Mesenchymal stem cell (in vitro differentiated cells and primary cell): ENCODE results near the gene GARNL3.

Experiments used
- DNase-seq: peaks from one replicate; pipeline ENCODE4 v3.0.0-alpha.2; 2013
- H2AFZ ChIP-seq: one replicate; pipeline ENCODE4 v1.6.1; 2013; ENCODE audit warnings: low read depth, mild to moderate bottlenecking, control low read depth, inconsistent platforms, low read length, moderate library complexity
- H2AK5ac ChIP-seq: 2 replicates; pipeline ENCODE4 v1.6.1; 2013; ENCODE audit warnings: low read length, moderate library complexity, mild to moderate bottlenecking, inconsistent platforms; ENCODE audit not compliant: severe bottlenecking
- H2BK120ac ChIP-seq: one replicate; pipeline ENCODE4 v1.6.1; 2013; ENCODE audit warnings: low read depth, mild to moderate bottlenecking, inconsistent platforms, low read length, moderate library complexity
- H2BK12ac ChIP-seq, 2 experiments: one replicate each; pipeline ENCODE4 v1.6.1; 2013; ENCODE audit warnings: inconsistent platforms in 2 of 2, low read length in 2 of 2, mild to moderate bottlenecking in 2 of 2, moderate library complexity in 2 of 2, control low read depth in 1 of 2
- H2BK15ac ChIP-seq: one replicate; pipeline ENCODE4 v1.6.1; 2013; ENCODE audit warnings: mild to moderate bottlenecking, low read depth, inconsistent platforms; ENCODE audit not compliant: poor library complexity, severe bottlenecking
- H2BK5ac ChIP-seq: 2 replicates; pipeline ENCODE4 v1.6.1; 2013; ENCODE audit warnings: low read depth, mild to moderate bottlenecking, low read length, control low read depth, inconsistent platforms; ENCODE audit not compliant: poor library complexity, severe bottlenecking
- H3K14ac ChIP-seq, 2 experiments: one replicate each; pipeline ENCODE4 v1.6.1; 2013; ENCODE audit warnings: inconsistent platforms in 2 of 2, low read length in 2 of 2, control low read depth in 1 of 2, mild to moderate bottlenecking in 1 of 2, moderate library complexity in 1 of 2
- H3K18ac ChIP-seq, 2 experiments: one replicate each; pipeline ENCODE4 v1.6.1; 2013; ENCODE audit warnings: inconsistent platforms in 2 of 2, low read length in 2 of 2, control low read depth in 1 of 2, low read depth in 1 of 2, mild to moderate bottlenecking in 1 of 2
- H3K23ac ChIP-seq, 2 experiments: one replicate each; pipeline ENCODE4 v1.6.1; 2013; ENCODE audit warnings: inconsistent platforms in 2 of 2, low read length in 2 of 2, mild to moderate bottlenecking in 2 of 2, moderate library complexity in 2 of 2, control low read depth in 1 of 2
- H3K27ac ChIP-seq: 2 replicates; pipeline ENCODE4 v1.5.1; 2013; ENCODE audit warnings: mild to moderate bottlenecking, moderate library complexity, low read length, control low read depth, inconsistent platforms; ENCODE audit not compliant: poor library complexity, severe bottlenecking
- H3K27me3 ChIP-seq, 2 experiments: 2 replicates each; pipeline versions ENCODE4 v1.6.1 to v1.7.0; 2013; ENCODE audit warnings: low read length in 2 of 2, mild to moderate bottlenecking in 2 of 2, moderate library complexity in 2 of 2, control low read depth in 1 of 2, inconsistent platforms in 1 of 2; ENCODE audit not compliant: control insufficient read depth in 1 of 2, insufficient read depth in 1 of 2
- H3K36me3 ChIP-seq, 2 experiments: 2 replicates each; pipeline versions ENCODE4 v1.6.1 to v1.7.0; 2013; ENCODE audit warnings: low read length in 2 of 2, control low read depth in 1 of 2, inconsistent platforms in 1 of 2, low read depth in 1 of 2, mild to moderate bottlenecking in 1 of 2; ENCODE audit not compliant: insufficient read depth in 2 of 2, control insufficient read depth in 1 of 2
- H3K4ac ChIP-seq, 2 experiments: one replicate each; pipeline ENCODE4 v1.6.1; 2013; ENCODE audit warnings: inconsistent platforms in 2 of 2, low read length in 2 of 2, mild to moderate bottlenecking in 2 of 2, moderate library complexity in 2 of 2, control low read depth in 1 of 2, low read depth in 1 of 2
- H3K4me1 ChIP-seq: 2 replicates; pipeline ENCODE4 v1.6.1; 2013; ENCODE audit warnings: low read depth, low read length, control low read depth; ENCODE audit not compliant: control insufficient read depth, insufficient read depth
- H3K4me2 ChIP-seq: 2 replicates; pipeline ENCODE4 v1.6.1; 2013; ENCODE audit warnings: low read length, mild to moderate bottlenecking, inconsistent platforms; ENCODE audit not compliant: poor library complexity, severe bottlenecking
- H3K4me3 ChIP-seq, 2 experiments: 2 replicates each; pipeline versions ENCODE4 v1.5.1 to v1.7.0; 2013; ENCODE audit warnings: low read length in 2 of 2, mild to moderate bottlenecking in 2 of 2, control low read depth in 1 of 2, low read depth in 1 of 2; ENCODE audit not compliant: insufficient read depth in 1 of 2
- H3K79me1 ChIP-seq: replicated peaks from 2 replicates; pipeline ENCODE4 v1.6.1; 2013; ENCODE audit warnings: mild to moderate bottlenecking, control low read depth, low read length, inconsistent platforms; ENCODE audit not compliant: poor library complexity, severe bottlenecking
- H3K9ac ChIP-seq: 2 replicates; pipeline ENCODE4 v1.7.0; 2013; ENCODE audit warnings: mild to moderate bottlenecking, low read length, moderate library complexity
- H3K9me3 ChIP-seq: 2 replicates; pipeline ENCODE4 v1.7.0; 2013; ENCODE audit warnings: mild to moderate bottlenecking, low read length; ENCODE audit not compliant: control insufficient read depth
- H4K8ac ChIP-seq: one replicate; pipeline ENCODE4 v1.6.1; 2013; ENCODE audit warnings: inconsistent platforms, mild to moderate bottlenecking, low read length, moderate library complexity
- H4K91ac ChIP-seq: one replicate; pipeline ENCODE4 v1.6.1; 2013; ENCODE audit warnings: mild to moderate bottlenecking, low read length, inconsistent platforms
- WGBS: methylation state at CpG from one replicate; pipeline ENCODE4 v1.1.7; 2013; ENCODE audit warnings: mixed read lengths; 5-methylcytosine and 5-hydroxymethylcytosine counted together

Gene GARNL3

GRCh38 chr9:127344368-127345000 is 79.9 kb downstream of the GARNL3 start:
- peak overlapping the region in 1 of 2 experiments; percentile 44 for H3K18ac ChIP-seq
- H3K23ac ChIP-seq, result no peak overlapping the region
- H2AK5ac ChIP-seq, result no peak overlapping the region
- peaks cover 0 to 9% of the 10 kb centered on the region in 2 experiments for H3K36me3 ChIP-seq
- no peak overlapping the region for H2BK5ac ChIP-seq
- no peak overlapping the region for H2BK120ac ChIP-seq
- no peak overlapping the region for H2AFZ ChIP-seq
- H3K9me3 ChIP-seq, result no peaks in the 10 kb centered on the region
- H4K8ac ChIP-seq, result no peak overlapping the region
- no peak overlapping the region for H2BK15ac ChIP-seq
- 83% methylated on average over 7 of the region's 7 CpGs for WGBS
- no peak overlapping the region for H3K14ac ChIP-seq
- H3K4ac ChIP-seq, result no peak overlapping the region
- H4K91ac ChIP-seq, result no peak overlapping the region
- H3K27ac ChIP-seq, result no peak overlapping the region
- no peak overlapping the region for H3K4me2 ChIP-seq
- DNase-seq, result peak; percentile 38
- H3K27me3 ChIP-seq, result peaks cover 0 to 94% of the 10 kb centered on the region in 2 experiments
- peaks cover 7% of the 10 kb centered on the region for H3K4me1 ChIP-seq
- no peak overlapping the region for H3K9ac ChIP-seq
- H3K4me3 ChIP-seq, result no peak overlapping the region
- no peak overlapping the region for H2BK12ac ChIP-seq
- no peaks in the 10 kb centered on the region for H3K79me1 ChIP-seq

GRCh38 chr9:127345566-127345965 is 81.0 kb downstream of the GARNL3 start:
- Histone ChIP-seq H3K27me3 (peaks cover 0 to 93% of the 10 kb centered on the region in 2 experiments), H2BK15ac (no peak overlapping the region), H3K9ac (no peak overlapping the region), H2AFZ (no peak overlapping the region), H3K4me1 (peaks cover 7% of the 10 kb centered on the region), H3K14ac (peak overlapping the region in 1 of 2 experiments; percentile 18), H3K4me2 (no peak overlapping the region), H2BK5ac (no peak overlapping the region), H2BK12ac (no peak overlapping the region), H3K9me3 (no peaks in the 10 kb centered on the region), H2AK5ac (no peak overlapping the region), H4K8ac (no peak overlapping the region), H3K4ac (no peak overlapping the region), H3K27ac (no peak overlapping the region), H3K18ac (peak overlapping the region in 1 of 2 experiments; percentile 28), H3K23ac (no peak overlapping the region), H4K91ac (no peak overlapping the region), H3K79me1 (no peaks in the 10 kb centered on the region), H3K4me3 (no peak overlapping the region), H2BK120ac (no peak overlapping the region), H3K36me3 (peaks cover 0 to 5% of the 10 kb centered on the region in 2 experiments)
- DNase-seq, result no peak
- 98% methylated on average over 3 of the region's 3 CpGs for WGBS

GRCh38 chr9:127346584-127346983 is 82.0 kb downstream of the GARNL3 start:
- H3K23ac ChIP-seq, result no peak overlapping the region
- no peak overlapping the region for H3K14ac ChIP-seq
- H3K4me2 ChIP-seq, result no peak overlapping the region
- H3K4ac ChIP-seq, result no peak overlapping the region
- H2BK120ac ChIP-seq, result no peak overlapping the region
- peaks cover 7% of the 10 kb centered on the region for H3K4me1 ChIP-seq
- H2BK12ac ChIP-seq, result no peak overlapping the region
- H3K27ac ChIP-seq, result no peak overlapping the region
- H2BK5ac ChIP-seq, result no peak overlapping the region
- H2BK15ac ChIP-seq, result no peak overlapping the region
- peak overlapping the region; percentile 20 for H4K91ac ChIP-seq
- H4K8ac ChIP-seq, result peak overlapping the region; percentile 22
- no peak overlapping the region for H2AK5ac ChIP-seq
- DNase-seq, result no peak
- H2AFZ ChIP-seq, result no peak overlapping the region
- H3K4me3 ChIP-seq, result no peak overlapping the region
- H3K9ac ChIP-seq, result no peak overlapping the region
- no peaks in the 10 kb centered on the region for H3K79me1 ChIP-seq
- 90% methylated on average over 6 of the region's 6 CpGs for WGBS
- peaks cover 0 to 91% of the 10 kb centered on the region in 2 experiments for H3K27me3 ChIP-seq
- peaks cover 0 to 4% of the 10 kb centered on the region in 2 experiments for H3K36me3 ChIP-seq
- no peaks in the 10 kb centered on the region for H3K9me3 ChIP-seq
- H3K18ac ChIP-seq, result no peak overlapping the region

GRCh38 chr9:127347831-127348776 is 83.5 kb downstream of the GARNL3 start:
- peaks cover 0 to 91% of the 10 kb centered on the region in 2 experiments for H3K27me3 ChIP-seq
- H3K79me1 ChIP-seq, result no peaks in the 10 kb centered on the region
- H2AK5ac ChIP-seq, result no peak overlapping the region
- H4K91ac ChIP-seq, result peak overlapping the region; percentile 67
- no peak overlapping the region for H2BK12ac ChIP-seq
- H3K4me1 ChIP-seq, result peaks cover 7% of the 10 kb centered on the region
- H3K4me3 ChIP-seq, result no peak overlapping the region
- H3K23ac ChIP-seq, result no peak overlapping the region
- H2BK5ac ChIP-seq, result no peak overlapping the region
- no peaks in the 10 kb centered on the region for H3K9me3 ChIP-seq
- no peak overlapping the region for H4K8ac ChIP-seq
- no peak overlapping the region for H3K18ac ChIP-seq
- no peak overlapping the region for H2BK15ac ChIP-seq
- H2BK120ac ChIP-seq, result no peak overlapping the region
- peaks cover 0 to 3% of the 10 kb centered on the region in 2 experiments for H3K36me3 ChIP-seq
- no peak overlapping the region for H3K14ac ChIP-seq
- H3K9ac ChIP-seq, result no peak overlapping the region
- no peak overlapping the region for H3K4ac ChIP-seq
- WGBS, result 82% methylated on average over 7 of the region's 8 CpGs
- H3K27ac ChIP-seq, result no peak overlapping the region
- no peak overlapping the region for H3K4me2 ChIP-seq
- H2AFZ ChIP-seq, result no peak overlapping the region
- peak; percentile 47 for DNase-seq
